ENCODE data around the gene YIF1A.

GRCh38 chr11:66309475-66309874 is 20.5 kb upstream of the YIF1A start:
- TF ChIP-seq CTCF (IDR thresholded peaks at IDR 0.05) = no peak
- TF ChIP-seq POLR2AphosphoS5 (IDR thresholded peaks at IDR 0.05) = no peak
- TF ChIP-seq POLR2A (IDR thresholded peaks at IDR 0.05) = no peak
- TF ChIP-seq EP300 (IDR thresholded peaks at IDR 0.05) = no peak
